ENCODE data around the gene ZC3H6.
A peak's percentile ranks its signal among the peaks of the same experiment; 100 is the strongest.
"Not testable (repeated sequence)": the region's sequence is repeated elsewhere in the genome, so short reads cannot be mapped to it uniquely, and the experiment has no call there.

ZC3H6 gene

GRCh38 chr2:112262876-112263275 is 12.5 kb upstream of the ZC3H6 start:
- Mint-ChIP-seq H3K36me3 (peaks cover 7% of the 10 kb centered on the region), H3K27me3 (no peaks in the 10 kb centered on the region), H3K4me1 (peaks cover 14% of the 10 kb centered on the region), H3K27ac (no peak overlapping the region), H3K9me3 (peaks cover 6% of the 10 kb centered on the region), H3K4me3 (no peak overlapping the region)
- ATAC-seq, result no peak

- no peak overlapping the region for H3K27ac Mint-ChIP-seq
- peaks cover 8% of the 10 kb centered on the region for H3K36me3 Mint-ChIP-seq
- H3K4me1 Mint-ChIP-seq, result no peaks in the 10 kb centered on the region
- peaks cover 6% of the 10 kb centered on the region for H3K9me3 Mint-ChIP-seq
- H3K27me3 Mint-ChIP-seq, result no peaks in the 10 kb centered on the region
- no peak for ATAC-seq
- no peak overlapping the region for H3K4me3 Mint-ChIP-seq
Observed at GRCh38 chr2:112268547-112268946, 6.8 kb upstream of the ZC3H6 start.

DNA sequence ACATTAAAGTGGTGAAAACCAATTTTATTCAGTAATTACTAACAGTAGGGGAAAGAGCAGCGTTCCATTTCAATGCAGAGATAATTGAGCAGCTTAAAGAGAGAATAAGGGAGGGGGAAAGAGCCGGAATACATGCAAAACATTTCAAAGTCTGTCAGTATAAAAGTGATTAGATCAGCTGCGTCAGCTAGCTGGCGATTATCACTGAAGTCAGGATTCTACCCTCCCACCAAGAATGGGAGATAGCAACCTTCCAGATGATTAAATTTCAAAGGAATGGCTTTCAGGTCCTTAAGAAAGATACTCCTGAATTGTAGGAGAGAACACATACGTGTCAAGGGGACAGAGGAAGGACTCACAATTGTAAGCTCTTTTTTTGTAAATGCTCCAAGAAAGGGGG is 2.7 kb upstream of the ZC3H6 start:
- ATAC-seq, result no peak
- no peak overlapping the region for H3K4me3 Mint-ChIP-seq
- no peak overlapping the region for H3K27ac Mint-ChIP-seq

DNA sequence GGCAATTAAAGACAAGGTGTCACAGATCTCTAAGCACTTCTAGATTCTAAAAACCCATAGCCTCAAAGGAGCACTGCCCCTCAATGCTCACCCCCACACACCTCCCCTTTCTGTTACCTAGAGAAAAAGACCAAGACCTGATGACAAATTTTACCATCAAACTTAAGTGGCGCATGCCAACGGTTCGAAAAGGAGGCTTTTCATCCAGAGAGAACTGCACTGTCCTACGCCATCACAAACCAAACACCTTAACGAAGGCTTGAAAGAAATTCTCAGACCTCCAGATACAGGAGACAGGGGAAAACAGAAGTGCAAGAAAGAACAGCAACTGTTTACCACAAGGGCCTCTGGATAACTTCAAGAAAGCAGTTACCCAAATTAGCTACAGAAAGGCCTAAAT is 2.0 kb upstream of the ZC3H6 start:
- no peak for ATAC-seq
- Mint-ChIP-seq H3K27me3 (no peaks in the 10 kb centered on the region), H3K4me1 (no peaks in the 10 kb centered on the region), H3K27ac (peak overlapping the region; percentile 99), H3K4me3 (no peak overlapping the region), H3K9me3 (peaks cover 4% of the 10 kb centered on the region), H3K36me3 (peaks cover 4% of the 10 kb centered on the region)

More for the DNA sequence above, 2.7 kb upstream of the ZC3H6 start:
- Mint-ChIP-seq H3K36me3 (peaks cover 8% of the 10 kb centered on the region), H3K9me3 (peaks cover 6% of the 10 kb centered on the region), H3K4me1 (no peaks in the 10 kb centered on the region), H3K27me3 (no peaks in the 10 kb centered on the region)

- peak overlapping the region; percentile 93 for H3K4me3 Mint-ChIP-seq
- H3K4me1 Mint-ChIP-seq, result peaks cover 10% of the 10 kb centered on the region
- no peaks in the 10 kb centered on the region for H3K9me3 Mint-ChIP-seq
- peak overlapping the region; percentile 99 for H3K27ac Mint-ChIP-seq
- ATAC-seq, result peak; percentile 84
- no peaks in the 10 kb centered on the region for H3K36me3 Mint-ChIP-seq
- H3K27me3 Mint-ChIP-seq, result no peaks in the 10 kb centered on the region
Observed at GRCh38 chr2:112275887-112276773, 733 bp downstream of the ZC3H6 start.

GRCh38 chr2:112276954-112277353 is 1.6 kb downstream of the ZC3H6 start:
- ATAC-seq, result no peak
- H3K4me1 Mint-ChIP-seq, result peaks cover 17% of the 10 kb centered on the region

DNA sequence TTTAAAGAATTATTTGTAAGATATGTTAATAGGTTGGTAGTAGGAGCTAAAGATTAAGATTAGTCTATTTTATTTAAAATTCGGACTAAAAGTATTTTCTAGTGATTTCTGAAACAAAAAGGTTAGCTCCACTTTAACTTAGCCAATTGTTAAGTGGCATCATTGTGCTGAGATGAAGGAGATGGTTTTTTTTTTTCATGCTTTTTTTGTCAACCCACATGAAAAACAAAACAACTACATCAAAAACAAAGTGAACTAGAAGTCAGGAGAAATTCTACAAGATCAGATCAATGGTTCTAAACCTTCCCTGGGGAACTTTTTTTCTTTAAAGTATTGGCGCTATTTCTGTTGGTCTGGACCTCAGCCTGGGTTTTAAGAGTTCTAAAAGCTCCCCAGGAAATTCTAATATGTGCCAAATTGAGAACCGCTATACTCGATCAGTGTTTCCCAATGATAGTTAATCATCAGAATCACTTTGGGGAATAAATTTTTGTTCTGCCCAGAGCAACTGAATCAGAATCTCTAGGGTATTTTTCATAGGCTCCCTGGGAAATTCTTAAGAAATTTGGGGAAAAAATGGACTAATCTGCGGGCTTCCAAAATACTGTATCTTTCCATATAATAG is 2.3 kb downstream of the ZC3H6 start:
- no peaks in the 10 kb centered on the region for H3K36me3 Mint-ChIP-seq
- H3K27ac Mint-ChIP-seq, result no peak overlapping the region
- H3K27me3 Mint-ChIP-seq, result no peaks in the 10 kb centered on the region
- ATAC-seq, result no peak
- H3K4me3 Mint-ChIP-seq, result no peak overlapping the region
- H3K4me1 Mint-ChIP-seq, result peaks cover 19% of the 10 kb centered on the region
- H3K9me3 Mint-ChIP-seq, result no peaks in the 10 kb centered on the region

More at GRCh38 chr2:112276954-112277353, 1.6 kb downstream of the ZC3H6 start:
- H3K27ac Mint-ChIP-seq, result peak overlapping the region; percentile 99
- no peaks in the 10 kb centered on the region for H3K36me3 Mint-ChIP-seq
- no peaks in the 10 kb centered on the region for H3K9me3 Mint-ChIP-seq
- H3K4me3 Mint-ChIP-seq, result no peak overlapping the region
- H3K27me3 Mint-ChIP-seq, result no peaks in the 10 kb centered on the region

DNA sequence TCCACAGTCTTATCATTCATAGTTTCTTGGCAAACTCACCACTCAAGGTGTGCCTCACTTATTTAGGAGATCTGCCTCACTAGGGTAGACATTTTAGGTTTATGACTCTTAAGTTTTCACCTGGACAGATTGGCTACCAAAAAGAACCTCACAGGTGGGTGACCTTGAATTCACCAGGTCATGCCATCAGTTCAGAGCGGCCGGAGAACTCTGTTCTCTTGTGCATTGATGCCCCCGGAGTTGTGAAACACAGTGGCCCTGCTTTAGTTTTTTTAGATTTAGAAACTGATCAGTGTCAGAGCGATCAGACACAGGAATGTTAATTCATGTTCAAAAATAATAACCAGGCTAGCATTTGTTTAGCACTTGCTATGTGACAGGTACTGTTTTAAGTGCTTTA is 6.7 kb downstream of the ZC3H6 start:
- H3K36me3 Mint-ChIP-seq, H3K4me3 Mint-ChIP-seq, H3K27ac Mint-ChIP-seq, H3K9me3 Mint-ChIP-seq, H3K27me3 Mint-ChIP-seq, ATAC-seq: not testable (repeated sequence)
- H3K4me1 Mint-ChIP-seq, result peaks cover 24% of the 10 kb centered on the region

DNA sequence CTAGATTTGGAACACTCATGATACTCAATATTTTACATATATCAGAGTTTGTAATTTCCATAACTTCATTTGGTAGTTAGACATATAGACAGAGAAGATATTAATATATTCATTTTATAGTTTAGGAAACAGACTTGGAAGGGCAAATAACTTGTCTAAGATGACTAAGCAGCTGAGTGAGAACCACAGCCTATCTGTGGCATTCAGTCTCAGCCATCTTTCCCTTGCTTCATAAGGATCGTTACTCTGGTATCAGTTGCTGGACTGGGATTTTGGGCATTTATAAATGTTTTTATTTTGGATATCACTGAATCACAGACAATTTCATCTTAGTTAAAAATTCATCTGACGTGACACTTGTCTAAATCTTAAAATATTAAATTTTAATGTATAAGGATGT is 8.1 kb downstream of the ZC3H6 start:
- ATAC-seq, H3K4me3 Mint-ChIP-seq, H3K27me3 Mint-ChIP-seq: not testable (repeated sequence)

DNA sequence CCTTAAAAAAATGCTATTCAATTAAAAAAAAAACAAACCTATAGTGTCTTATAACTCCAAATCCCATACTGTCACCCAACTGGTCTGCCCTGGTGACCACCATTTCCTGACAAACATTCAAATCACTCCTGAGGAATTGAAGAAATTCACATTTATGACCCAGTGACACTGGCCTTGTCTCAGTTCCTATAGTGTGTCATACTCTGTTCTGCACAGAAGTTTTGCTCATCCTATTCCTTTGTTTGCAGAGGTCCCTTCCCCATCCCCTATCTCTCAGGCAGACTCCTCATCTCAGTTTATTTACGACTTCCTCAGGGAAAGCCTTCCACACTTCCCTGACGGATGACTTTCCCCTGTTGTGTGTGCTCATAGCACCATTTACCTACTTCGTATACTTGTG is 14.7 kb downstream of the ZC3H6 start:
- H3K9me3 Mint-ChIP-seq, result no peaks in the 10 kb centered on the region
- no peak overlapping the region for H3K4me3 Mint-ChIP-seq
- no peaks in the 10 kb centered on the region for H3K27me3 Mint-ChIP-seq
- H3K27ac Mint-ChIP-seq, result no peak overlapping the region
- H3K36me3 Mint-ChIP-seq, result no peaks in the 10 kb centered on the region
- H3K4me1 Mint-ChIP-seq, result no peaks in the 10 kb centered on the region
- no peak for ATAC-seq

More for the DNA sequence above, 8.1 kb downstream of the ZC3H6 start:
- H3K9me3 Mint-ChIP-seq, H3K36me3 Mint-ChIP-seq, H3K27ac Mint-ChIP-seq: not testable (repeated sequence)
- peaks cover 24% of the 10 kb centered on the region for H3K4me1 Mint-ChIP-seq

DNA sequence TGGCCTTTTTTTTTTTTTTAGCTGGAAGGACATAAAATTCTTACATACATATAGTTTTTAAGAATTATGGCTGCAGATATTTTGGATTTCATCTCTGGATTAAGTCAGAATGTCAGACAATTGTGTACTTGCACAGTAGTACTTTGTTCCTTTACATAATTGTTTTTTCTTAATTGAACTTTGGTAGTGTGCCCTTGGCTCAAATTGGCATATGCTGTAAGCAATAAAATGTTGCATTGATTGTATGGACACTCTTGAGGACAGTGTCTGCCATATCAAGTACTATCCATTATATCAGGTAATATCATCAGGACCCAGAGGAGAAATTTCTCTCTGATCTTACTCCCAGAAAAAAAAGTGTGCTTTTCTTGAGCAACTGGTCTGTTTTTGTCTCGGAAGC is 15.3 kb downstream of the ZC3H6 start:
- no peaks in the 10 kb centered on the region for H3K27me3 Mint-ChIP-seq
- H3K9me3 Mint-ChIP-seq, result no peaks in the 10 kb centered on the region
- H3K36me3 Mint-ChIP-seq, result no peaks in the 10 kb centered on the region
- no peak overlapping the region for H3K4me3 Mint-ChIP-seq
- H3K4me1 Mint-ChIP-seq, result no peaks in the 10 kb centered on the region
- no peak for ATAC-seq
- no peak overlapping the region for H3K27ac Mint-ChIP-seq

GRCh38 chr2:112293636-112294401 is 18.4 kb downstream of the ZC3H6 start:
- H3K4me3 Mint-ChIP-seq, result no peak overlapping the region
- H3K9me3 Mint-ChIP-seq, result no peaks in the 10 kb centered on the region

DNA sequence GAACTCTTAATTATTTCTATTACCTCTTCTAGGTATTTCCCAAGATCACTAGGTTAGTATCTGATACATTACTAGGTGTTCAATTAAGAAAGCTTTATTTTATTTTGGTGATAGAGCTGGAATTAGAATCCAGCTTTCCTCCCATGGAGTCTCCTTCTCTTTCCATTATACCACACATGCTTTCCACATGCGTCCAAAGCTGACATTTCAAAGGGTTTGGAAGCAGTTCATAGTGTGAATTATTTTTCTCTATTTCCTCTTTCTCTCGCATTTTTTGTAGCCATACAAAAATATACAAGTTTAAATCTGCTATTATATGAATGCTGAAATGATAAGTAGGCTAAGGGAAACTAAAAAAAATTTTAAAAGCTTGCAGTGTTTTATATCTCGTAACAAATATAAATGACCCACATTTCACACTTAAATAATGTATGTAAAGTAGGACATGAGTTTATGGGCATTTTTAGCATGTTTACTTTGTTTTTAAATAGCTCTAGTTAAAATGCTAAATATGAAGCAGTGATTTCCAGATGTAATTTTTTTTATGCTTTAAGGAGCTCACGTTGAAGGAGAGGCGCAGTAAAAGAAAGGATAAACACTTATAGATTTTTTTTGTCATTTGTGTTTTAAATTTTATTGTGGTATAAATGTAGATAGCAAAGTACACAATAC is 20.1 kb downstream of the ZC3H6 start:
- peaks cover 10% of the 10 kb centered on the region for H3K36me3 Mint-ChIP-seq
- peaks cover 6% of the 10 kb centered on the region for H3K4me1 Mint-ChIP-seq
- H3K4me3 Mint-ChIP-seq, result no peak overlapping the region
- peaks cover 4% of the 10 kb centered on the region for H3K9me3 Mint-ChIP-seq
- H3K27me3 Mint-ChIP-seq, result no peaks in the 10 kb centered on the region
- no peak for ATAC-seq
- no peak overlapping the region for H3K27ac Mint-ChIP-seq

More at GRCh38 chr2:112293636-112294401, 18.4 kb downstream of the ZC3H6 start:
- Mint-ChIP-seq H3K27me3 (no peaks in the 10 kb centered on the region), H3K27ac (no peak overlapping the region), H3K4me1 (peaks cover 6% of the 10 kb centered on the region), H3K36me3 (no peaks in the 10 kb centered on the region)
- ATAC-seq, result no peak

- no peak overlapping the region for H3K27ac Mint-ChIP-seq
- H3K27me3 Mint-ChIP-seq, result no peaks in the 10 kb centered on the region
- ATAC-seq, result no peak
- peaks cover 4% of the 10 kb centered on the region for H3K9me3 Mint-ChIP-seq
- H3K4me1 Mint-ChIP-seq, result peaks cover 6% of the 10 kb centered on the region
- H3K36me3 Mint-ChIP-seq, result peaks cover 18% of the 10 kb centered on the region
- H3K4me3 Mint-ChIP-seq, result no peak overlapping the region
Observed at GRCh38 chr2:112296407-112296806, 21.0 kb downstream of the ZC3H6 start.

GRCh38 chr2:112301171-112301584 is 25.8 kb downstream of the ZC3H6 start:
- H3K27me3 Mint-ChIP-seq, result no peaks in the 10 kb centered on the region
- no peak for ATAC-seq
- peaks cover 6% of the 10 kb centered on the region for H3K4me1 Mint-ChIP-seq
- H3K36me3 Mint-ChIP-seq, result peaks cover 38% of the 10 kb centered on the region
- H3K27ac Mint-ChIP-seq, result peak overlapping the region; percentile 47
- peaks cover 4% of the 10 kb centered on the region for H3K9me3 Mint-ChIP-seq
- H3K4me3 Mint-ChIP-seq, result no peak overlapping the region
